ENCODE results near the gene MEGF11.

Gene MEGF11

DNA sequence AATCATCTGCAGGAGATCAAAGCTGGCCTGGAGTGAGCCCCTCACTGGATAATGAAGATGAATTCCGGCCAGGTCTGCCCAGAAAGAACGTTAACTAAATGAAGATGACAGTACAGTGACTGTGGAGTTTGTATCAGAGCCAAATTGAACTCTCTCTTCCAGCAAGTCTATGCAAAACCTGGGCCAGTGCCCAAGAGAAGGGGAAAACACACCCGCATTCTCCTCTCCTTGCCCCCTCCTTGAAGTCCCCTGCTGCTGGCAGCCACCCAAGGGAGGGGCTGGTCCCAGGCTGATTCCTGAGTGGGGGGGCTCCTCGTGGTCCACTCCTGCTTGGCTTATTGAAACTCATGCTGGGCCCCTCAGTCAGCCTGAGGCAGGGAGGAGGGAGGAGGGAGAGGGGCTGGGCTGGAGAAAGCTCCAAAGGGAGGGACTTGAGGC, 228.5 kb downstream of the MEGF11 start:
- Histone ChIP-seq H3K27me3 (ENCODE audit: insufficient read depth, low read length) (peaks cover 5% of the 10 kb centered on the region), H3K4me1 (ENCODE audit: insufficient read depth, low read length) (no peaks in the 10 kb centered on the region), H2AFZ (ENCODE audit: low read depth, low read length) (no peak overlapping the region), H3K9me3 (ENCODE audit: low read length) (no peaks in the 10 kb centered on the region), H3K36me3 (ENCODE audit: insufficient read depth, low read length) (no peaks in the 10 kb centered on the region), H3K4me3 (ENCODE audit: low read length) (no peak overlapping the region)

- Histone ChIP-seq H3K36me3 (ENCODE audit: insufficient read depth, low read length) (no peaks in the 10 kb centered on the region), H2AFZ (ENCODE audit: low read depth, low read length) (no peak overlapping the region), H3K4me1 (ENCODE audit: insufficient read depth, low read length) (no peaks in the 10 kb centered on the region), H3K4me3 (ENCODE audit: low read length) (no peak overlapping the region), H3K27me3 (ENCODE audit: insufficient read depth, low read length) (peaks cover 5% of the 10 kb centered on the region), H3K9me3 (ENCODE audit: low read length) (no peaks in the 10 kb centered on the region)
Measured at GRCh38 chr15:66024116-66024515, 229.4 kb downstream of the MEGF11 start.

DNA sequence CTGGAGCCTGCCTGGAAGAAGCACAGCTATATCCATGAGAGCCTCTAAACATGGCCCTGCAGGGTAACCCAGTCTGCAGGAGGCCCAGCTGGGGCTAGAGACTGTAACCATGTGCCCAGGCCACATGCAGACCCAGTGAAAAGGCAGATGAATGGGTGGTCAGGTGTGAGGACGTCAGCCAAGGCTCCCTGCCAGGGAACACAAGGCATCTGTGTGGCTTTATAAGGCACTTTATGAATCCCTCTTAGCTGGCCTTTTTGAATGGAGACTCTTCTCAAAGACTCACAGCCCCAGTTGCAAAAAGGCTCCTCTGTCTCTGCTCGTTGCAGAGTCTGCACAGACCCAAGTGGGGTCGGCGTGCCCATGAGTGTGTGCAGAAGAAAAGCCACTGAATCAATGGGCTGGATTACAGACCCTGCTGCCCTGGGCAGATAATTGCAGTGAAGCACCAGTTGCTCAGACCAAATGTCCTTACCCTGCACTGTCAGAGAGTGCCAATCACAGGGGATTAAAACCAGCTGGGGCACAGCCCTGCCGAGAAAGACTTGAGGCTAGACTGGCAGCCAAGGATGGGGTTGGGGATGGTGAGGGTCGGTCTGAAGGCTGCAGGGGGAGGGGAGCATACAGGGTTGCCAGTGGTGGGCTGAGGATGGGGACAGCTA, 230.1 kb downstream of the MEGF11 start:
- peaks cover 5% of the 10 kb centered on the region for H3K27me3 ChIP-seq (ENCODE audit: insufficient read depth, low read length)
- no peaks in the 10 kb centered on the region for H3K36me3 ChIP-seq (ENCODE audit: insufficient read depth, low read length)
- H3K4me3 ChIP-seq (ENCODE audit: low read length): no peak overlapping the region
- H3K9me3 ChIP-seq (ENCODE audit: low read length): no peaks in the 10 kb centered on the region
- no peak overlapping the region for H2AFZ ChIP-seq (ENCODE audit: low read depth, low read length)
- no peaks in the 10 kb centered on the region for H3K4me1 ChIP-seq (ENCODE audit: insufficient read depth, low read length)

DNA sequence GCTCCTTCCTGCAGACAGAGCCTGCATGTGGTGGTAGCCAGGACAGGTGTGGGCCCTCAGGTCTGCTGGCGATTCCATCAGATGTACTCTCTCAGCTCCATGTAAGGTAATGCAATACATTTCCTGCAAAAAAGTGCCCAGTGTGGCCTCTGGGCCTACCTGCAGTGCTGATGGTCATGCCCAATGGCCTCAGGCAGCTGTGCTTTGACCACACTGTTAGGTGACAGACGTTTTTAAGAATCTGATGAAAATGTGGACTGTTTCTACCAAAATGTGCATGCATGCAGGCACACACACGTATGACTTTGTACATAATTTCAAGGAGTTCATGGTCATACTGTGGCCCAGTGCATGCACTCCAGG, 231.4 kb downstream of the MEGF11 start:
- Histone ChIP-seq H3K4me1 (ENCODE audit: insufficient read depth, low read length) (no peaks in the 10 kb centered on the region), H2AFZ (ENCODE audit: low read depth, low read length) (no peak overlapping the region), H3K9me3 (ENCODE audit: low read length) (no peaks in the 10 kb centered on the region), H3K36me3 (ENCODE audit: insufficient read depth, low read length) (no peaks in the 10 kb centered on the region), H3K4me3 (ENCODE audit: low read length) (no peak overlapping the region), H3K27me3 (ENCODE audit: insufficient read depth, low read length) (peaks cover 5% of the 10 kb centered on the region)

DNA sequence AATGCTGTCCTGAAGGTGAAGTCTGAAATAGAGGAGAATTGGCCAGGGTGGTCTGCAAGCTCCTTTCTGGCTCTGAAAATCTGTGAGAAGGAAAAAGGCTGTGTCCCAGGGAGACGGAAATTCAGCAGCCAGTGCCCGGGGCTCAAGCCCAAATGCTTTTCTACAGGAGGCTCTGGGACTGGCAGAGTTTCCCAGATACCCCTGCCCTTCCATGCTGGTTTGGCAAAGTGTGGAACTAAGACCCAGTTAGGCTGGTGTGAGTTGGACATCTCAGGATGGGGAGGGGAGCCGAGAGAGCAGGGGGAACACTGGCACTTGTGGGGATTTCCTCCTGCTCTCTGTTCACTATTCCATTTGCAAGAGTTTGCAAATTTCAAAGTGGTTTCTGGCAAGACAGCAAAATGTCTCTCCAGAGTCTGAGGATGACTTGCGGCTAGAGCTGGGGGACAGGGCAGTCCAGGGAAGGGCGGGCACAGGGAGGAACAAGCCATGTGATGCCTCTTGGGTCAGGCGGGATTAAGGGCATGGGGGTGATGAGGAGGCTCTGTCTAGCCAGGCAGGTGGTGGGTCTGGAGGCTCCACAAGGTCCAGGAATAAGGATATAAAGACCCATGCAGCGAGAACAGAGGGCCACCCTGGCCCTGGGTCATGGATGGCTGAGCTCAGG, 231.9 kb downstream of the MEGF11 start:
- no peak overlapping the region for H3K4me3 ChIP-seq (ENCODE audit: low read length)
- H2AFZ ChIP-seq (ENCODE audit: low read depth, low read length): no peak overlapping the region
- peaks cover 5% of the 10 kb centered on the region for H3K27me3 ChIP-seq (ENCODE audit: insufficient read depth, low read length)
- no peaks in the 10 kb centered on the region for H3K9me3 ChIP-seq (ENCODE audit: low read length)
- no peaks in the 10 kb centered on the region for H3K36me3 ChIP-seq (ENCODE audit: insufficient read depth, low read length)
- no peaks in the 10 kb centered on the region for H3K4me1 ChIP-seq (ENCODE audit: insufficient read depth, low read length)

- H3K36me3 ChIP-seq (ENCODE audit: insufficient read depth, low read length): no peaks in the 10 kb centered on the region
- no peaks in the 10 kb centered on the region for H3K4me1 ChIP-seq (ENCODE audit: insufficient read depth, low read length)
- H3K9me3 ChIP-seq (ENCODE audit: low read length): no peaks in the 10 kb centered on the region
- H3K27me3 ChIP-seq (ENCODE audit: insufficient read depth, low read length): peaks cover 3% of the 10 kb centered on the region
- H3K4me3 ChIP-seq (ENCODE audit: low read length): no peak overlapping the region
- no peak overlapping the region for H2AFZ ChIP-seq (ENCODE audit: low read depth, low read length)
Measured at GRCh38 chr15:66019826-66020398, 233.6 kb downstream of the MEGF11 start.

DNA sequence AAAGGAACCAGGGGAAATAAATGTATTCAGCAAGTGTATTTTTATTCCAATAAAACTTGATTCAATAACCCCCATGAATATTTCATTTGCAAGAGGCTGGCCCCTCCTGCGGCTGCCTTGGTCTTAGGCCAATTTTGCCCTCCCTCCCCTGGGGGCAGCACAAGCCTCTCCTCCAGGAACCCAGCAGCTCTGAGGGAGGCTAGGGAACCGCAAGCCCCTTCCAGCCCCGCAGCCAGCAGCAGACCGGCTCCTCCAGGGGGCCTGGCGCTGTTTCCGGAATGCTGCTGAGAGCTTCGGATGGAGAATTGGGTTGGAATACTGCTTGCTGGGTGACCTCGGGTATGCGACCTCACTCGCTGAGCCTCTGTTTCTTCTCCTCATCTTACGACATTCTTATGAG, 234.2 kb downstream of the MEGF11 start:
- H3K4me1 ChIP-seq (ENCODE audit: insufficient read depth, low read length): no peaks in the 10 kb centered on the region
- H2AFZ ChIP-seq (ENCODE audit: low read depth, low read length): no peak overlapping the region
- peaks cover 3% of the 10 kb centered on the region for H3K27me3 ChIP-seq (ENCODE audit: insufficient read depth, low read length)
- H3K36me3 ChIP-seq (ENCODE audit: insufficient read depth, low read length): no peaks in the 10 kb centered on the region
- no peaks in the 10 kb centered on the region for H3K9me3 ChIP-seq (ENCODE audit: low read length)
- no peak overlapping the region for H3K4me3 ChIP-seq (ENCODE audit: low read length)

DNA sequence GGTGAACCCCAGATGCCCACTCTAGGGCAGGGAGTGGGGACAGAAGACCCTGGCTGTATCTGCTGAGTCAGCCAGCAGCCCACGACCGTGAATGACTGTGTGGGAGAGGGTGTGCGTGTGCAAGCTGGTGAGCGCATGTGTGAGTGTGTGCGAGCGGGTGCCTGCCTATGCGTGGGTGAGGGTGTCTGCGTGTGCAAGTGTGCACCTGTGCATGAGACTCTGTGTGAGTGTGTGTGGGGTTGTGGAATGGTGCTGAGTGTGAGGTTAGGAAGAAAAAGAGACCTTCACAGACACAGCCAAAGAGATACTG, 235.1 kb downstream of the MEGF11 start:
- peaks cover 3% of the 10 kb centered on the region for H3K27me3 ChIP-seq (ENCODE audit: insufficient read depth, low read length)
- H3K4me3 ChIP-seq (ENCODE audit: low read length): no peak overlapping the region
- no peaks in the 10 kb centered on the region for H3K4me1 ChIP-seq (ENCODE audit: insufficient read depth, low read length)
- no peak overlapping the region for H2AFZ ChIP-seq (ENCODE audit: low read depth, low read length)
- no peaks in the 10 kb centered on the region for H3K36me3 ChIP-seq (ENCODE audit: insufficient read depth, low read length)
- no peaks in the 10 kb centered on the region for H3K9me3 ChIP-seq (ENCODE audit: low read length)

DNA sequence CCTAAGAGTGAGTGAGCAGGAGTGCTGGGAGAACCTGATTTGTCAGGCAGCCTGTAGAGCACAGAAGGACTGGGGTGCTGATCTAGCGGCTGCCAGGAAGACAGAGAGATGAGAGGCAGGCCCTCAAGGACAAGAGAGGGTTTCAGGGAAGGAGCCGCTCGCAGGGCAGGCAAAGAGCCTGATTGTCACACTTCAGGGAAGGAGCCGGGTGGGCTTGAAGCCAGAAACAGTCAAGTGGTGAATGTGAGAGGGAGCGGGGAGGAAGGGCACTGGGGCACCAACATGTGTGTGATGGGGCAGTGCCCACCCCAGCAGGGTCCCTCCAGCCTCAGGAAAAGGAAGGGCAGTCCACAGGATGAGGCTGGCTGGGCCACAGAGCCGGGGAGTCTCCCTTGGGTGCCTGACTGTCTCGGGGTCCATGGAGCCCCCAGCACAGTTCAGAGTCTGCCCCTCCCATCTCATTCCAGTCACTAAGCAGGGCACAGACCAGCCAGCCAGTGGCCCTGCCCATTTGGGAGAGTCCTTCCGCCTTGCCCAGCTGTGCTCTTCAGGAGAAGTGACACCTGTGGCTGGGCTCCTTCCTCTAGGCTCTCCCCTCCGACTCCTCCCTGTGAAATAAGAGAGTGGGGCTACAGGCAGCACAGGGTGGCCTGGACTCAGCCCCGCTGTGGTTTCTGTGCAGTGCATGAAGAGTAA, 235.6 kb downstream of the MEGF11 start:
- H2AFZ ChIP-seq (ENCODE audit: low read depth, low read length): no peak overlapping the region
- no peaks in the 10 kb centered on the region for H3K4me1 ChIP-seq (ENCODE audit: insufficient read depth, low read length)
- H3K4me3 ChIP-seq (ENCODE audit: low read length): no peak overlapping the region

GRCh38 chr15:66017000-66017399, 236.6 kb downstream of the MEGF11 start:
- no peak overlapping the region for H2AFZ ChIP-seq (ENCODE audit: low read depth, low read length)
- peaks cover 3% of the 10 kb centered on the region for H3K27me3 ChIP-seq (ENCODE audit: insufficient read depth, low read length)
- no peaks in the 10 kb centered on the region for H3K36me3 ChIP-seq (ENCODE audit: insufficient read depth, low read length)
- no peak overlapping the region for H3K4me3 ChIP-seq (ENCODE audit: low read length)
- no peaks in the 10 kb centered on the region for H3K4me1 ChIP-seq (ENCODE audit: insufficient read depth, low read length)
- H3K9me3 ChIP-seq (ENCODE audit: low read length): no peaks in the 10 kb centered on the region

More for the DNA sequence above, 235.6 kb downstream of the MEGF11 start:
- Histone ChIP-seq H3K9me3 (ENCODE audit: low read length) (no peaks in the 10 kb centered on the region), H3K27me3 (ENCODE audit: insufficient read depth, low read length) (peaks cover 5% of the 10 kb centered on the region), H3K36me3 (ENCODE audit: insufficient read depth, low read length) (no peaks in the 10 kb centered on the region)

DNA sequence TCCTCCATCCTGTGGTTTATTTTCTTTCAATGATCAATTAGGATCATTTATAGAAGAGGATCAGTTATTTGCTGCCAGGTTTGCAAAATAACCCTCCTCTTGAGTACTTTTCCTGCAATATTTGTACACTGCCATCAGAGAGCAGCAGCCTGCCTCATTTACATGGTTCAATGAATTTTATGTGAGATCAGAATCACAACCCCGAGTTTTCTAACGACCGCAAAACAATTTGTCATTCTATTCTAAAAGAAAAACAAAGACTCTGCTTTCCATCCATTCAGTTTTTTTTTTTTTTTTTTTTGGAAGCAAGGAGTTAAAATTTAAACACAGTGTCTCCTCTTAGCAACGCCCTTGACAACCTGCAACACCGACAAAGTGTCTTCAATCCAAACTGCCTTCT, 237.4 kb downstream of the MEGF11 start:
- H3K9me3 ChIP-seq (ENCODE audit: low read length): no peaks in the 10 kb centered on the region
- peaks cover 3% of the 10 kb centered on the region for H3K27me3 ChIP-seq (ENCODE audit: insufficient read depth, low read length)
- H2AFZ ChIP-seq (ENCODE audit: low read depth, low read length): no peak overlapping the region
- H3K4me3 ChIP-seq (ENCODE audit: low read length): no peak overlapping the region
- no peaks in the 10 kb centered on the region for H3K36me3 ChIP-seq (ENCODE audit: insufficient read depth, low read length)
- no peaks in the 10 kb centered on the region for H3K4me1 ChIP-seq (ENCODE audit: insufficient read depth, low read length)

GRCh38 chr15:66014635-66015182, 238.8 kb downstream of the MEGF11 start:
- peaks cover 3% of the 10 kb centered on the region for H3K27me3 ChIP-seq (ENCODE audit: insufficient read depth, low read length)
- H3K36me3 ChIP-seq (ENCODE audit: insufficient read depth, low read length): no peaks in the 10 kb centered on the region
- H3K4me3 ChIP-seq (ENCODE audit: low read length): no peak overlapping the region
- H3K9me3 ChIP-seq (ENCODE audit: low read length): no peaks in the 10 kb centered on the region
- H2AFZ ChIP-seq (ENCODE audit: low read depth, low read length): no peak overlapping the region
- no peaks in the 10 kb centered on the region for H3K4me1 ChIP-seq (ENCODE audit: insufficient read depth, low read length)

DNA sequence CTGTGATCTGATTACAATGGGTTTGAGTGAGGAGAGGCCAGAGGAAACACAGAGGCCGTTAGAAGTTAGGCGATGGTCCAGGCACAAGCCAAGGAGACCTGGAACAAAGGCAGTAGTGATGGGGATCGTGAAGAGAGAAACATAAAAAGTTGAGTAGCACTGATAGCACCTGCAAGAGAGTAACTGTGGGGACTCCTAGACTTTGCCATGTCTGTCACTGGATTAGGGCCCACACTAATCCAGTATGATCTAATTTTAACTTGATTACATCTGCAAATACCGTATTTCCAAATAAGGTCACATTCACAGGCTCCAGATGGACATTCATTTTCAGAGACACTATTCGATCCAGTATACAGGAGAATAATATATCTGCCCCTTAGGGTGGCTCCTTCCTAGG, 239.5 kb downstream of the MEGF11 start:
- Histone ChIP-seq H3K27me3 (ENCODE audit: insufficient read depth, low read length) (peaks cover 3% of the 10 kb centered on the region), H3K4me1 (ENCODE audit: insufficient read depth, low read length) (no peaks in the 10 kb centered on the region), H3K9me3 (ENCODE audit: low read length) (no peaks in the 10 kb centered on the region)

More for the DNA sequence above, 239.5 kb downstream of the MEGF11 start:
- Histone ChIP-seq H3K36me3 (ENCODE audit: insufficient read depth, low read length) (no peaks in the 10 kb centered on the region), H3K4me3 (ENCODE audit: low read length) (no peak overlapping the region), H2AFZ (ENCODE audit: low read depth, low read length) (no peak overlapping the region)

Measured in neuron (in vitro differentiated cells).